HG03342 (cell line): ENCODE measurements around the gene SEMA4D.
"Not testable (repeated sequence)": the region's sequence is repeated elsewhere in the genome, so short reads cannot be mapped to it uniquely, and the experiment has no call there.

Experiments used
- ATAC-seq: cut with Tn5 transposase; IDR thresholded peaks from one replicate; pipeline ENCODE4 v1.9.1; 2021; ENCODE audit warnings: mild to moderate bottlenecking, moderate library complexity; ENCODE audit not compliant: unreplicated experiment

SEMA4D gene

GRCh38 chr9:89482056-89482851, 15.7 kb downstream of the SEMA4D start:
- no peak for ATAC-seq

DNA sequence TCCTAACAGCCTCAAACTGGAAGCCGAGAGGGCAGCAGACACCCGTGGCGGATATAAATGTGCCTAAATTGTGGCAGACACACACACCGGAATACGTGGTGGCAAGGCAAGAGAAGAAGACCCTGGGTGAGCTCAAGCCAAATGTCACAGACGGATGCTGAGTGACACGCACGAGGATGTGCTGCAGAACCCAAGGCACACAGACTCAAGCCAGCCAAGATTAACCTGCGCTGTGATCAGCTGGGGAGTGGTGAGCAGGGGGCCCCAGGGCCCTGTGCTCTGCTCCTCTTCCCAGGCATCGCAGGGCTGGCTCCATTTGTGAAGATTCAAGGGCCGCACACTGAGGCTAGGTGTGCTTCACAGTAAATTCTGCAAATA, 16.4 kb downstream of the SEMA4D start:
- ATAC-seq = no peak

- no peak for ATAC-seq
Measured at GRCh38 chr9:89480825-89481537, 16.9 kb downstream of the SEMA4D start.

GRCh38 chr9:89480372-89480771, 17.5 kb downstream of the SEMA4D start:
- not testable (repeated sequence) for ATAC-seq

DNA sequence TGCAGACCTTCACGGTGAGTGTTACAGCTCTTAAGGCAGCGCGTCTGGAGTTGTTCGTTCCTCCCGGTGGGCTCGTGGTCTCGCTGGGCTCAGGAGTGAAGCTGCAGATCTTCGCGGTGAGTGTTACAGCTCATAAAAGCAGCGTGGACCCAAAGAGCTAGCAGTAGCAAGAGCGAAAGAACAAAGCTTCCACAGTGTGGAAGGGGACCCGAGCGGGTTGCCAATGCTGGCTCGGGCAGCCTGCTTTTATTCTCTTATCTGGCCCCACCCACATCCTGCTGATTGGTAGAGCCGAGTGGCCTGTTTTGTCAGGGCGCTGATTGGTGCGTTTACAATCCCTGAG, 18.3 kb downstream of the SEMA4D start:
- ATAC-seq = not testable (repeated sequence)

GRCh38 chr9:89478821-89479668, 18.9 kb downstream of the SEMA4D start:
- ATAC-seq = no peak

GRCh38 chr9:89477811-89478630, 19.9 kb downstream of the SEMA4D start:
- no peak for ATAC-seq

- ATAC-seq = no peak
Measured at GRCh38 chr9:89477384-89477783, 20.5 kb downstream of the SEMA4D start.

DNA sequence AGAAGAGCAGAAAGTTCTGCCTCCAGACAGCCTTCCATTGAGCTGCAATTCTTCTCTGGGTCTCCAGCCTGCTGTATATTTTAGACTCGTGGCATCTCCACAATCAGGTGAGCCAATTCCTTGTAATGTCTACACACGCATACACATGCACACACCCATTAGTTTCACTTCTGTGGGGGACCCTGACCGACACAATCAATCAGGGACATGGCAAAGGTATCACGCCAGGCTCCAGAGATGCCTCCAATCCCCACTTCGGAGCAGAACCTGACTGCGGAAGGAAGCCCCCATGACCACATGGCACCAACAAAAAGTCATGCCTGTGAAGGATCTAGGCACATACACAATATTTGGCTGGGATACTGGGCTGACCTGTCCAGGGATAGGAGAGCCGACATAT, 21.4 kb downstream of the SEMA4D start:
- ATAC-seq = no peak

DNA sequence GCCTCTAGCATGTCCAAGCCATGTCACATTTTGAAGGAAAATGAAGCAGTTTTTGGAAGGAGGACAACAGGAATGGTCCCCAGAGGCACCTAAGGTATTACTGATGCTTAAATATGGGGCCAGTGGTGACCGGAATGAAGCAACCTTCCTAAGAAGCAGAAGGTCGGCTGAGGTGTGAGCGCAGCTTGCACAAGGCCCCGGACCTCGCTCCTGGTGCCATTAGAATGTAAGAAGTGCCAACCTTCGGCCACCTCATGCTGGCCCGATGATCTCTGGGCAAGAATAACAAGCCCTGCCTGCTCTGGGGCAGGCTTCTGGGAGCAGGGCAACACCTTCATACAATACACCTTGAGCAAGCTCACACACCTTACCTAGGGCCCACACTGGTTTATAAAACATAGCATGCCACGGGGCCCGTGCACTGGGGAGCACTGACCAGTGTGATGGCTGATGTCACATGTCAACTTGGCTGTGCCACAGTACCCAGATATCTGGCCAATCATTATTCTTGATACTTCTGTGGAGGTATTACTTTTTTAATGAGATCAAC, 21.9 kb downstream of the SEMA4D start:
- no peak for ATAC-seq

DNA sequence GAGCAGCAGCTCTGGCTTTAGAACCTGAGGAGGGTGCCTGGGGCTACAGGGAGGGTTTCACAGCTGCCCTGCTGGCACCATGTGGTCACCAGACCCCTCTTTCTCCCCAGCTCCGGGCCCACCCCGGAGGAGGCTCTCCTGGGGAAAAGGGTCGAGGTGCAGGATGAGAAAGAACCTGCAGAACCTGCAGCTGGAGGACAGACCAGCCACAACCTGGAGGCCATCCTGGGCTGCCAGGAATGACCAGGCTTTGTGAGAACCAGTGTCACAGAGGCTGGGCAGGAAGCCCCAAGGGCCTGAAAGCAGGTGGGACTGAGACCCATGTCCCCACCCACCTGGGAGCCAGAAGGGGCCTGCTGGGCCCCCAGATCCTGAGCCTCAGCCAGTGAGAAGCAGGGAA, 23.0 kb downstream of the SEMA4D start:
- ATAC-seq = no peak

DNA sequence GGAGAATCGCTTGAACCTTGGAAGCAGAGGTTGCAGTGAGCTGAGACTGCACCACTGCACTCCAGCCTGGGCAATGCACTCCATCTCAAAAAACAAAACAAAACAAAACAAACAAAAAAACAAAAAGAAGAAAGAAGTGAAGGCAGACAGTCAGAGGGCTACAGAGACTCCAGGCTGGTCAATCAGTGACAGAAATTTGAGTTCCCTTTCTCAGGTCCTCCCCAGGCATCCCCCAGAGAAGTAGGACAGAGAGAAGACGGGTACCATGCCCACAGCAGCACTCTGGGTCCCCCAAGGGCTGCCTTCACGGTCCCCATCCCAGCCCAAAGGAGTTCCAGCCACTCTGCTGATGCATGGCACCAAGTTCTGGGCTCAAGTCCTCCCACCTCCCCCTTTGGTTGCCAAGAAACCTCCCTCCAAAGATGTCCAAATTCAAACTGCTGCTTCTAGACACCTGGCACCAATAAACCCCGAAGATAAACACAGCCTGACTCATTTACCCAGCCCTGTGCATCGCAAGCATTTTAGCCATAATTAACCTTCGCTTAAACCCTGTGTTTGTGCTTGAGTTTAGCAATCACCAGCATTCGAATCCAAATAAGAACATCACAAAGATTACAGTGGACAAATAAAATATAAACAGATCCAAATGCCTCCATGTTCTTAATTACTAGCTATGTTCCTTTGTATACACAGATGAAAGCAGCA, 24.0 kb downstream of the SEMA4D start:
- no peak for ATAC-seq

DNA sequence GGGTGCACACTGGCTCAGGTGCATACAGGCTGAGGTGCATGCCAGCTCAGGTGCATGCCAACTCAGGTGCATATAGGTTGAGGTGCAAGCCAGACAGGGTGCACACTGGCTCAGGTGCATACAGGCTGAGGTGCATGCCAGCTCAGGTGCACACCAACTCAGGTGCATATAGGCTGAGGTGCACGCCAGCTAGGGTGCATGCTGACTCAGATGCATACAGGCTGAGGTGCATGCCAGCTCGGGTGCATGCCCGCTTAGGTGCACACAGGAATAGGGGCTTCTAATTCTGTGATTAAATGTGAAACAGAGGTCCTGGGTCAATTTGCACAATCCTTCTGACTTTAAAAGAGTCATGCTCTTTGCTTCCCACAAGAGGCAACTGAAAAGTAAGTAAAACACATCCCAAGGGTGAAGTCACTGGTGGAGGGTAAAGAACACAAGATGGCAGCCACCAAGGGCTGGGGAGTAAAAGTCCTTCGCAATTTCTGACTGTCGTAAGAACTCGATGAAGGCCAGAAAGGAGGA, 26.1 kb downstream of the SEMA4D start:
- ATAC-seq = not testable (repeated sequence)

DNA sequence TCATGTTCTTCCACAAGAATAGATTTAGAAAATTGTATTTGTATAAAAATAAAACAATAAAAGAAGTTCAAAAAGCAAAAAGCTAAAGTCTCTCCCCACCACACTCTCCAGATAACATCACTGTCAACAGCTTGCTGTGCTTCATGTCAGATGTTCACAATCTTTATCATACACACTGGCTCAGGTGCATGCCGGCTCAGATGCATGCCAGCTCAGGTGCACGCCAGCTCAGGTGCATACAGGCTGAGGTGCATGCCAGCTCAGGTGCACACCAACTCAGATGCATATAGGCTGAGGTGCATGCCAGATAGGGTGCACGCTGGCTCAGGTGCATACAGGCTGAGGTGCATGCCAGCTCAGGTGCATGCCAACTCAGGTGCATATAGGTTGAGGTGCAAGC, 26.5 kb downstream of the SEMA4D start:
- ATAC-seq = no peak

GRCh38 chr9:89470224-89470839, 27.6 kb downstream of the SEMA4D start:
- ATAC-seq = no peak

DNA sequence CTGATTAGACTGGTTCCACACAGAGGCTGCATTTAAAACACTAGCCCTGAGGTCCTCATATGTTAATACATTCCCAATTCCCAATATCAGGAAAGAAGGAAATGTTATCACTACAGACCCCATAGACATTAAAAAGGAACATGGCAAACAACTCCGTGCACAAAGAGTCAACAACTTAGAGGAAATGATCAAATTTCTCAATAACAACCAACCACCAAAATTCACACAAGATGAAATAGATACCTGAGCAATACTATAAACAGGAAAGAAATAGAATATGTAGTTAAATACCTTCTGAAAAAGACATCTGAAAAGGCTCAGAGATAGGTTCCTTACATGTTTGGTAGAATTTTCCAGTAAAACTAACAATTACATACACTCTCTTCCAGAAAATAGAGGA, 28.9 kb downstream of the SEMA4D start:
- no peak for ATAC-seq

GRCh38 chr9:89468281-89468960, 29.5 kb downstream of the SEMA4D start:
- no peak for ATAC-seq

DNA sequence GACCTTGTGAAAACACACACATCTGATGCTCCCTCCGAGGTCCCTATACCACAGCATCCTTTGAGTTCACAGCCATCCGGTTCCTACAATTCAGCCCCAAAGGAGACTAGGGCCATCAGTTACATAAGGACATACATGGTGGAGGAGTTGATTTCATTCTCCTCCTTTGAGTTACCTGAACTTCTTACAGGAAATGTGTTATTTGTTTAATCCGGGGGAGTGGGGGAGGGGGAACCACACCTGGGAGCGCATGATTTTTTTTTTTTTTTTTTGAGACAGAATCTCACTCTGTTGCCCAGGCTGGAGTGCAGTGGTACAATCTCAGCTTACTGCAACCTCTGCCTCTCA, 30.7 kb downstream of the SEMA4D start:
- ATAC-seq = peak; percentile 14
